CD4-positive, CD25-positive, alpha-beta regulatory T cell (primary cell): ENCODE data around the gene KDM3A. TPM values are rescaled to one million over a fixed set of nuclear protein-coding genes. Genes with fewer than 3 reads are reported as not detected.
A peak's percentile ranks its signal among the peaks of the same experiment; 100 is the strongest.

ENCODE experiments used
- ATAC-seq, 2 donors: fragments of 150-1000 bp; cut with Tn5 transposase; one replicate each; pipeline ENCODE4 v1.10.0; 2021; ENCODE audit warnings: low read depth in 2 of 2, moderate number of reproducible peaks in 2 of 2, moderate library complexity in 1 of 2
- DNase-seq, 3 donors: peaks; one replicate each; pipeline versions ENCODE4 v3.0.0 to v3.0.0-alpha.2; 2012 to 2022; ENCODE audit warnings: mixed read lengths in 1 of 3
- H3K27ac ChIP-seq: one replicate; pipeline ENCODE4 v1.7.0; 2013; ENCODE audit warnings: mild to moderate bottlenecking, low read length; ENCODE audit not compliant: insufficient read depth, poor library complexity, severe bottlenecking
- H3K27me3 ChIP-seq: one replicate; pipeline ENCODE4 v1.7.0; 2013; ENCODE audit warnings: low read length; ENCODE audit not compliant: control insufficient read depth, insufficient read depth
- H3K36me3 ChIP-seq: one replicate; pipeline ENCODE4 v1.7.0; 2013; ENCODE audit warnings: mild to moderate bottlenecking, low read length, moderate library complexity; ENCODE audit not compliant: control insufficient read depth, insufficient read depth
- H3K4me1 ChIP-seq: 2 replicates; pipeline ENCODE4 v1.7.0; 2013; ENCODE audit warnings: mild to moderate bottlenecking, low read length; ENCODE audit not compliant: insufficient read depth, control insufficient read depth, poor library complexity, severe bottlenecking
- H3K4me3 ChIP-seq: one replicate; pipeline ENCODE4 v1.7.0; 2013; ENCODE audit warnings: low read depth, mild to moderate bottlenecking, low read length, moderate library complexity
- H3K9me3 ChIP-seq, 2 experiments: 1 replicate in 1 of 2; 2 replicates in 1 of 2; pipeline ENCODE4 v1.7.0; 2013; ENCODE audit warnings: low read length in 2 of 2, mild to moderate bottlenecking in 1 of 2, moderate library complexity in 1 of 2; ENCODE audit not compliant: control insufficient read depth in 2 of 2
- H3K27ac Mint-ChIP-seq, 3 donors: one replicate each; pipeline ENCODE4 v1.8.0; 2020 to 2022; ENCODE audit warnings: mild to moderate bottlenecking in 3 of 3, mixed read lengths in 3 of 3, moderate library complexity in 2 of 3
- H3K27me3 Mint-ChIP-seq: one replicate; pipeline ENCODE4 v1.8.0; 2022; ENCODE audit warnings: mild to moderate bottlenecking, mixed read lengths
- H3K36me3 Mint-ChIP-seq: one replicate; pipeline ENCODE4 v1.8.0; 2020; ENCODE audit warnings: mixed read lengths
- H3K4me1 Mint-ChIP-seq, 4 donors: one replicate each; pipeline ENCODE4 v1.8.0; 2020 to 2022; ENCODE audit warnings: mixed read lengths in 4 of 4, mild to moderate bottlenecking in 1 of 4
- H3K4me3 Mint-ChIP-seq, 4 donors: one replicate each; pipeline ENCODE4 v1.8.0; 2020 to 2022; ENCODE audit warnings: mild to moderate bottlenecking in 4 of 4, mixed read lengths in 4 of 4, moderate library complexity in 3 of 4
- H3K9me3 Mint-ChIP-seq, 7 donors: one replicate each; pipeline ENCODE4 v1.8.0; 2020 to 2022; ENCODE audit warnings: mixed read lengths in 7 of 7, mild to moderate bottlenecking in 3 of 7, moderate library complexity in 2 of 7
- polyA plus RNA-seq, 4 donors: library from polyadenylated mRNA; unstranded; fragments of 300-500 nt; fragmentation: Illumina TruSeq; gene quantifications; one replicate each; pipeline ENCODE4 v1.2.3, GENCODE V29; 2021
- total RNA-seq: library from RNA; stranded (reverse); gene quantifications from one replicate; pipeline ENCODE4 v1.2.3, GENCODE V29; 2022

KDM3A gene
- total and polyA plus RNA-seq, 5 donors from 2014 or later = 22.7 to 138 (median 31.1) TPM

- ATAC-seq (no peak), DNase-seq (no peak)
- Histone ChIP-seq H3K36me3 (peaks cover 38% of the 10 kb centered on the region), H3K27ac (no peak overlapping the region), H3K4me1 (no peaks in the 10 kb centered on the region), H3K9me3 (no peaks in the 10 kb centered on the region), H3K27me3 (no peaks in the 10 kb centered on the region), H3K4me3 (no peak overlapping the region)
- H3K9me3 Mint-ChIP-seq = no peaks in the 10 kb centered on the region
- H3K36me3 Mint-ChIP-seq = peaks cover 49% of the 10 kb centered on the region
- no peak overlapping the region for H3K4me3 Mint-ChIP-seq
- peaks cover 12 to 34% (median 23%) of the 10 kb centered on the region in 4 donors for H3K4me1 Mint-ChIP-seq
- no peaks in the 10 kb centered on the region for H3K27me3 Mint-ChIP-seq
- peak overlapping the region in 1 of 3 donors; percentile 26 for H3K27ac Mint-ChIP-seq
Observed at GRCh38 chr2:86510436-86510933, 69.3 kb downstream of the KDM3A start.

GRCh38 chr2:86512034-86512433 is 70.9 kb downstream of the KDM3A start:
- H3K27me3 Mint-ChIP-seq = no peaks in the 10 kb centered on the region
- H3K36me3 ChIP-seq = peaks cover 32% of the 10 kb centered on the region
- ATAC-seq (no peak), DNase-seq (no peak)
- H3K4me3 ChIP-seq = no peak overlapping the region
- no peak overlapping the region for H3K4me3 Mint-ChIP-seq
- no peaks in the 10 kb centered on the region for H3K4me1 ChIP-seq
- no peak overlapping the region for H3K27ac ChIP-seq
- H3K4me1 Mint-ChIP-seq = peaks cover 20 to 34% (median 25%) of the 10 kb centered on the region in 4 donors
- H3K36me3 Mint-ChIP-seq = peaks cover 38% of the 10 kb centered on the region
- no peaks in the 10 kb centered on the region for H3K27me3 ChIP-seq
- no peaks in the 10 kb centered on the region for H3K9me3 Mint-ChIP-seq
- peak overlapping the region in 1 of 3 donors; percentile 10 for H3K27ac Mint-ChIP-seq
- H3K9me3 ChIP-seq = no peaks in the 10 kb centered on the region

- Histone ChIP-seq H3K27ac (no peak overlapping the region), H3K4me1 (no peaks in the 10 kb centered on the region), H3K27me3 (no peaks in the 10 kb centered on the region), H3K4me3 (no peak overlapping the region), H3K36me3 (peaks cover 24% of the 10 kb centered on the region), H3K9me3 (no peaks in the 10 kb centered on the region)
- no peaks in the 10 kb centered on the region for H3K27me3 Mint-ChIP-seq
- ATAC-seq = no peak
- no peak for DNase-seq
- no peaks in the 10 kb centered on the region for H3K9me3 Mint-ChIP-seq
- no peak overlapping the region for H3K4me3 Mint-ChIP-seq
- peaks cover 30% of the 10 kb centered on the region for H3K36me3 Mint-ChIP-seq
- peaks cover 20 to 34% (median 25%) of the 10 kb centered on the region in 4 donors for H3K4me1 Mint-ChIP-seq
- no peak overlapping the region for H3K27ac Mint-ChIP-seq
Observed at GRCh38 chr2:86512892-86513291, 71.7 kb downstream of the KDM3A start.

- H3K36me3 Mint-ChIP-seq = peaks cover 23% of the 10 kb centered on the region
- no peaks in the 10 kb centered on the region for H3K9me3 ChIP-seq
- no peak overlapping the region for H3K4me3 ChIP-seq
- ATAC-seq (no peak), DNase-seq (no peak)
- H3K27me3 Mint-ChIP-seq = no peaks in the 10 kb centered on the region
- peaks cover 19 to 39% (median 28%) of the 10 kb centered on the region in 4 donors for H3K4me1 Mint-ChIP-seq
- H3K27ac ChIP-seq = no peak overlapping the region
- no peak overlapping the region for H3K27ac Mint-ChIP-seq
- no peaks in the 10 kb centered on the region for H3K9me3 Mint-ChIP-seq
- H3K4me1 ChIP-seq = no peaks in the 10 kb centered on the region
- H3K36me3 ChIP-seq = peaks cover 11% of the 10 kb centered on the region
- no peaks in the 10 kb centered on the region for H3K27me3 ChIP-seq
- no peak overlapping the region for H3K4me3 Mint-ChIP-seq
Observed at GRCh38 chr2:86513948-86514660, 72.9 kb downstream of the KDM3A start.

- no peak overlapping the region for H3K27ac Mint-ChIP-seq
- Histone ChIP-seq H3K4me3 (no peak overlapping the region), H3K27me3 (no peaks in the 10 kb centered on the region), H3K36me3 (peaks cover 11% of the 10 kb centered on the region), H3K9me3 (peaks cover 11 to 14% of the 10 kb centered on the region in 2 experiments), H3K27ac (no peak overlapping the region), H3K4me1 (no peaks in the 10 kb centered on the region)
- ATAC-seq = peak in 1 of 2 donors; percentile 69
- H3K36me3 Mint-ChIP-seq = peaks cover 5% of the 10 kb centered on the region
- peaks cover 8 to 16% (median 12%) of the 10 kb centered on the region in 4 donors for H3K4me1 Mint-ChIP-seq
- H3K4me3 Mint-ChIP-seq = no peak overlapping the region
- no peaks in the 10 kb centered on the region for H3K27me3 Mint-ChIP-seq
- peak; percentile 2 to 55 (median 47) for DNase-seq
- peaks cover 0 to 11% (median 2%) of the 10 kb centered on the region in 7 donors for H3K9me3 Mint-ChIP-seq
Observed at GRCh38 chr2:86518481-86518880, 77.3 kb downstream of the KDM3A start.

GRCh38 chr2:86519349-86519748 is 78.2 kb downstream of the KDM3A start:
- no peak for ATAC-seq
- peaks cover 6 to 22% (median 9%) of the 10 kb centered on the region in 4 donors for H3K4me1 Mint-ChIP-seq
- DNase-seq = no peak

GRCh38 chr2:86520153-86520552 is 79.0 kb downstream of the KDM3A start:
- Mint-ChIP-seq H3K4me3 (no peak overlapping the region), H3K9me3 (peaks cover 0 to 11% (median 2%) of the 10 kb centered on the region in 7 donors), H3K27me3 (no peaks in the 10 kb centered on the region), H3K27ac (peak overlapping the region in 1 of 3 donors; percentile 76), H3K36me3 (no peaks in the 10 kb centered on the region), H3K4me1 (peaks cover under 1 to 29% (median 5%) of the 10 kb centered on the region in 4 donors)
- H3K4me1 ChIP-seq = no peaks in the 10 kb centered on the region
- H3K4me3 ChIP-seq = no peak overlapping the region
- no peaks in the 10 kb centered on the region for H3K27me3 ChIP-seq
- peaks cover 11 to 14% of the 10 kb centered on the region in 2 experiments for H3K9me3 ChIP-seq
- ATAC-seq (no peak), DNase-seq (no peak)
- peaks cover 11% of the 10 kb centered on the region for H3K36me3 ChIP-seq
- no peak overlapping the region for H3K27ac ChIP-seq

More at GRCh38 chr2:86519349-86519748, 78.2 kb downstream of the KDM3A start:
- Histone ChIP-seq H3K4me3 (no peak overlapping the region), H3K36me3 (peaks cover 11% of the 10 kb centered on the region), H3K27me3 (no peaks in the 10 kb centered on the region), H3K27ac (no peak overlapping the region), H3K9me3 (peaks cover 11 to 14% of the 10 kb centered on the region in 2 experiments), H3K4me1 (no peaks in the 10 kb centered on the region)
- H3K36me3 Mint-ChIP-seq = no peaks in the 10 kb centered on the region
- H3K27me3 Mint-ChIP-seq = no peaks in the 10 kb centered on the region
- peaks cover 0 to 11% (median 2%) of the 10 kb centered on the region in 7 donors for H3K9me3 Mint-ChIP-seq
- H3K4me3 Mint-ChIP-seq = no peak overlapping the region
- peak overlapping the region in 1 of 3 donors; percentile 44 for H3K27ac Mint-ChIP-seq
